Fibroblast of the aortic adventitia (primary cell): Measurements from ENCODE around the gene ZNF181. TPM values are rescaled to one million over a fixed set of nuclear protein-coding genes. Genes with fewer than 3 reads are reported as not detected.

Experiments used
- DNase-seq: peaks from one replicate; pipeline ENCODE4 v3.0.0-alpha.2; 2010; ENCODE audit warnings: low read depth
- H3K4me3 ChIP-seq: 2 replicates; pipeline ENCODE4 v1.5.1; 2011; ENCODE audit warnings: low read depth, mild to moderate bottlenecking, control low read depth, low read length, moderate library complexity
- CTCF ChIP-seq: IDR thresholded peaks from 2 replicates; pipeline ENCODE4 v1.5.1; 2011; ENCODE audit warnings: mild to moderate bottlenecking, low read length, control low read depth, inconsistent platforms; ENCODE audit not compliant: insufficient read depth
- total RNA-seq: library from RNA; depleted of rRNA; stranded (reverse); fragments of >200 nt; gene quantifications from 2 replicates; pipeline ENCODE4 v1.2.3, GENCODE V29; 2012; ENCODE audit warnings: low replicate concordance

Gene ZNF181
- total RNA-seq, 1 donor: 19.4 TPM

- no peak for TF ChIP-seq CTCF
- no peak overlapping the region for H3K4me3 ChIP-seq
- no peak for DNase-seq
Measured at GRCh38 chr19:34757441-34757840, 23.4 kb downstream of the ZNF181 start.

DNA sequence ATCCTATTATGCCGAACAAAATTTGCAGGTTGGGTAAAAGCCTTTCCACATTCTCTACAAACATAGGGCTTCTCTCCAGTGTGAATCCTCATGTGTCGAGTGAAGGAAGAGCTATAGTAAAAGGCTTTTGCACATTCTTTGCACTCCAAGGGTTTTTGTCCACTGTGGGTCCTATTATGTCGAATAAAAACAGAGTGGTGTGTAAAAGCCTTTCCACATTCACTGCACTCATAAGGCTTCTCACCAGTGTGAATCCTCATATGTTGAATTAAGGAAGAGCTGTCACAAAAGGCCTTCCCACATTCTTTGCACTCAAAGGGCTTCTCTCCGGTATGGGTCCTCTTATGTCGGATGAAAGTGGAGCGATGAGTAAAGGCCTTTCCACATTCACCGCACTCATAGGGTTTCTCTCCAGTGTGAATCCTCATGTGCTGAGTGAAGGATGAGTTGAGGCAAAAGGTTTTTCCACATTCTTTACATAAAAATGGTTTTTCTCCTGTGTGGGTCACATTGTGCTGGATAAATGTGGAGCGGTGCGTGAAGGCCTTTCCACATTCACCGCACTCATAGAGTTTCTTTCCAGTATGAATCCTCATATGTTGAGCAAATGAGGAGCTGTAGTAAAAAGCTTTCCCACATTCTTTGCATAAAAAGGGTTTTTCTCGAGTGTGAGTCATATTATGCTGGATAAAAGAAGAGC, 25.3 kb downstream of the ZNF181 start:
- no peak overlapping the region for H3K4me3 ChIP-seq
- no peak for TF ChIP-seq CTCF
- DNase-seq: no peak

DNA sequence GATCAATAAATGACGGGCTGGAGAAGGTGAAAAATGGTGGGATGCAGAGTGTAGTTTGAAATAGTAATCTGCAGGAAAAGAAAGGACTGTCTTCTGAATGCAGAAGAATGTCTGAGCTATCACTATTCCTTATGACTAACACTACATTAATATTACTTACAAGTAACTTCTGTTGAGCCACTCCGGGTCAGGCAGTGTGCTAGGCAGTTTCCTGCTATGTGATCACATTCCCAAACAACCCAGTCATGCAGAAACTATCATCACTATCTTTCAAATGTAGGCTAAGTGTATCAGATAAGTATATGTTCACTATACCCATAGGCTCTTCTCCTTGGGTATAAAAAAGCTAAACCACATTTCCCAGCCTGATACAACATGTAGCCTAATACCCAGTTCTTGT, 32.3 kb downstream of the ZNF181 start:
- no peak overlapping the region for H3K4me3 ChIP-seq
- TF ChIP-seq CTCF: no peak
- DNase-seq: no peak

DNA sequence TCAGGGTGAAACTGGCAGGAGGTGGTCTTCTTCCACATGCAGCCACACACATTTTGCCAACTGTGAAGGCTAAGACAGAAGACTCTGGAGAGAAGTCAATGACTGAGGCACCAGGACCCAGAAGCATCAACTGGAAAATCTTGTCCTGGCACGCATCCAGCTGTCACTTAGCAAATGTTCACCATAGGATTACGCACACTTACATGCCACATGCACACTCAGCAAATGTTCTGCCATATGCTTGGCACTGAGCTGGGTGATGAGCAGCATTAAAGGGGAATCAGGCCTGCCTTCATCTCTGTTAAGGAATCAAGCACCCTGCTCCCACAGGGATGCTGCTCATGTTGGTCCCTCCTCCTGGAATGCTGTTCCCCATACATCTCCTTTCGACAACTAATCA, 33.9 kb downstream of the ZNF181 start:
- no peak for TF ChIP-seq CTCF
- H3K4me3 ChIP-seq: no peak overlapping the region
- no peak for DNase-seq

- no peak for TF ChIP-seq CTCF
- peak within 1 kb of the TSS; percentile 94 for H3K4me3 ChIP-seq
- peak; percentile 84 for DNase-seq
Measured at GRCh38 chr19:34772697-34773554, 38.9 kb downstream of the ZNF181 start, which contains the start of gene ZNF599. Gene ZNF599, minus strand, starts transcription at chr19:34773215. Its CDS starts 374 bp downstream, at chr19:34772841.

- no peak for DNase-seq
- TF ChIP-seq CTCF: no peak
- peak overlapping the region; percentile 94 for H3K4me3 ChIP-seq
Measured at GRCh38 chr19:34773555-34773864, 39.5 kb downstream of the ZNF181 start.
